Stimulated activated CD4-positive, alpha-beta T cell treated with anti-CD3 and anti-CD28 coated beads, Interleukin-4, amount 100 ng/mL, for 24 hours (primary cell): ENCODE data around the gene CTNNA2.

Source experiments
- DNase-seq: peaks from one replicate; pipeline ENCODE4 v3.0.0-alpha.2; 2020

CTNNA2 gene

DNA sequence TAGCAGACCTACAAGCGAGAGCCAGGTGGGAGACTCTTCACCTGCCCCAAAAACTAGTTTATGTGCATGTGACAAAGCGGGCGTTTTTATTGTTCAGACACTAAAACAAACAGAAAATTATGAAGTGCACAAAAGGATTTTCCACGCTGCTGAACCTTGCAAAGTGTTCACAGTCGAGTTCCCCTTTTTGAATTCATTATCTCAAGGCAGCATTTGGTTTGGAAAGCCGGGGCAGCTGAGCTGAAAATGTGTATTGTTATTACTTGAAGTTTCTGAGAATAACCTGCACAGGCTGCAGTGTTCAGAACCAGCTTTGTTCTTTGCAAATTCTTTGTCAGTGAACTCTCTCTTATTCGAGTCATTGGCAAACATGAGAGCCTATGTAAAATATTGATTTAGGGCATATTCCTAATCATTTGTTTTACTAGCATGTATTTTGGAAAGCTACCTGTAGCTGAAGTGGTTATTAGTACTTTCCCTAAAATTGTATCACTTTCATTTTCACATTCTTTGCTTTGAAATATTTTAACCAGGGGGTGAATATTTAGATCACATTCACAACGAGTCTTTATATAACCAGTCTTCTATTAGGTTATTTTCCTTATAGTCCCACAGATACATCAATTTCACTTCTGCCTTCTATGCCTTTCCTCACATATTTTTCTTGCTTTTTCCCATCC is 732.2 kb downstream of the CTNNA2 start:
- no peak for DNase-seq

DNA sequence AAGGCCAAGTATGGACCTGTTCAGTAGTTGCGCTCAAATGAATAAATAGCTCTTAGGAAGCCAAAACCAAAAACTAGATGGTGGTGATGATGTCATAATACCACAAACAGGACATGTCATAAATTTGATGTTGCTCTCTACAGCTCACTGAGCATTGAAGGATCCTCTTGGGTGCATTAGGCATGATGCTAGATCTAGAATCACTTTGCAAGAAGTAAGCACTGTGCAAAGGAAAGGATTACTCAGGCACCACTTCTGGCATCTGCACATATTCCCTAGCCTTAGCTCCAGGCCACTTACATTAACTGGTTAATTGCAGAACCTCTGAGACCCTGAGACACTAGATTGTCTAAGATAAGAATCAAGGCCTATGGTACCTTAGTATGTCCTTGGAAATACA is 733.7 kb downstream of the CTNNA2 start:
- DNase-seq = no peak

DNA sequence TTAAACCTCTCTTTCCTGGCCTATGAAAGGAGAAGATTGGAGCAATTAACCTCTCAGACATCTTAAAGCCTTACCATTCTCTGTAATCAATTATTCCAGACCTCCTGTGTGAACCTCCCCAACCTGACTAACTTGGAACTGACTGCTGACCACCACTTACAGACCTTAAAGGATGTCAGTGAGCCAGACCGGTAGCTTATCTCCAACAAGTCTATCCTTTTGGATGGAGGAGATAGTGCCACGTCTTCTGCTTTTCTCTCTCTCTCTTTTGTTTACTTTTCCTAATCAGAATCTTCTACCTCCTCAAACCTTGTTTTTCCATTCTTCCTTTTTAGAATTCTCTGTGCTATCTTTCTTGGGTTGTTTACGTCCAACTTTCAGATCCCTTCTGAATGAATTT is 734.5 kb downstream of the CTNNA2 start:
- no peak for DNase-seq

DNA sequence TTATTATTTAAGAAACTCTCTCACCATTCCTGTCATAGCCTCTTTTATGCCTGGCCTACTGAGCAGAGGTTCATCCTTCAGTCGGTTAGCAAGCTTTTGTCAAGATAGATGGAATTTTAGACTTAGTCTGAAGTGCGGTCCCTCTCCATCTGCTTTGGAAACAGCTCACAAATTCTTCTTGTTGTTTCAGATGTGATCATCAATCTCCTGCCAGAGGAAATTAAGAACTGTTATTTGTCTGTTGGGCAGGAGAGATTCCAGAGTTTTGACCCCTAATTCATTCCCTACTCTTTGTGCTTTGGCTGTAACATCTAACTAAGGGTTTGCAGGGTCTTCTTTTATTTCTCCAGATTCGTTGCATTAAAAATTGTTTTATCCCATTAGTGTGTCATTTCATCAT is 735.3 kb downstream of the CTNNA2 start:
- no peak for DNase-seq

DNA sequence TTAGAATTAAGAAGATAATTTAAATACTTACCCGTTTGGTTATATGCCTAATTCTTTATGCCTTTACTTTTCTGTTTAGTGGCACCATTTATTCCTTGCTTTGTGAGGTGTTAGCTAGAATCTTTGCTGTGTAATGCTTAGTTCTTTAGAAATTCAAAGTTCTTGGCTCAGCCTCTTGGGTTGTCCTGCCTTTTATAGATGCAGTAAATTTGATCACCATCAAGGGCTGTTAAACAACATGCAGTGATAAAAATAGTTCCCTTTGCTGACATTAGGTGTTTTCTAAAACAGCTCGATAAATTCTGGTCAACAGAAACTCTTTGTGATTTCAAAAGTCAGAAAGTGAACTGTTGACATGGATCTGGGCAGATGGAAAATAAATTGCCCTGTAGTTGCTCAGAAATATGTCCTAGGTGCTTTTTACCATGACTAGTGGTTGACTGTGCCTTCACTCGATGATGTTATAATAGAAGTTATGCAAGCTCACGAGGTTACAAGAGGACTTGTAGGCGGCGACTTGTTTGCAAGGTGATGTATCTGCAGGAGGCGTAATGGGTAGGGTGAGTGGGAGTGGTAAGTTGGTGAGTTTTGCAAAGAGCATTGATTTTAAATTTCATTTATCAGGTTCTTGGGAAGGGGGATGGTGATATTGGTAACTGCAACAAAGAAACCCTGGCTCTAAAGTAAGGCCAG is 739.6 kb downstream of the CTNNA2 start:
- no peak for DNase-seq

DNA sequence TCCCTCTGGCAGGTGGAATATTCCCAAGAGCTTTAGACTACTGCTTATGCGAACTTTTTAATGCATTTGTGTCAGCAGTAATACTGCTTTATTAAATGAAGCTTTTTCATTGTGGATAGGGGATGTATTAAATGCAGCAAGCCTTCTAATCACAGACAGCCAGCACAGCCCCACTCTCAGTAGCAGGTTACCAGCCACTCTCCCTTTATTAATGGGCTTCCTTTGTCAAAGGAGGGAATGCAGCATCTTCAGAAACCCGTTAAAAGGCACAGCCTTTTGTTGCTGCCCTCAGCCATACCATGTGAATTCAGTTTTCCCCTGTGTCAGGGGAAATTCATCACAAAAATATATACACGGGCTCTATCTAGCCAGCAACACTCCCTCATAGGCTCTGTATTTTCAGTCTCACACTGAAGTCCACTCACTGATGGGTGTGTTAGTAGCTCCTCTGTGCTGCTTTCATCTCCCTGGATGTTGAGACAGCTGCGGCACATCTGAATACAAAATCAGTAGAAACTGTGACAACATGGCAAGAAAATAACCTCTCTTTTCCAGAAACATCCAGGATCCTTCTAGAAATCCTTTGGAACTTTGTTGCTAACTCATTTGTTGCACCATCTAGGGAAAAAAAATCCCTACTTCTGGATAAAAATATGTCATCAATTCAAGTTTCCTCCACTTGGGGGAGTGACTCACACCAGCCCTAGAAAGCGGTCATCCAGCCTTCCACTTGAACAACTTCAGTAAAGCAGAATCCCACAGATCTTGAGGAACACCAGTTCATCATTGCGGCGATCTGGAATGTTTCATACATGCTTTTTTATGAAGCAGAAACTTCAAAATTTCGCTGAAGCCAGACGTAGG is 743.3 kb downstream of the CTNNA2 start:
- no peak for DNase-seq

DNA sequence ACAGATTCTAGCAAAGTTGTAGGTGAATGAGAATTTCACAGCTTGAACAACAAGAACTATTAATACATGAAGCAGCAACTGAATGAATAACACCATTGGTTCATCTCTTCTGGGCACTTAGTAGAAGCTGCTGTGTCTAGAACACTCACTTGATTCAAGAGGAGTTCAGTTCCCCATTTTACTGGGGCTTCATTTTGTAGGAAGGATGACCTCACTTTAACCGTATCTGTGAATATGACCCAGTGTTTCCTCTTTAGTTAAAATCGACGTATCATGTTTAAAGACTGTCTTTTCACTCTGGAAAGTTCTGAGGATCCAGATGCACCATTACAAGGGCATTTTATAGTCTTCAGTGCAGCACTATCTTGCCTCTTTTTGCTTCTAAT is 743.9 kb downstream of the CTNNA2 start:
- DNase-seq = no peak

DNA sequence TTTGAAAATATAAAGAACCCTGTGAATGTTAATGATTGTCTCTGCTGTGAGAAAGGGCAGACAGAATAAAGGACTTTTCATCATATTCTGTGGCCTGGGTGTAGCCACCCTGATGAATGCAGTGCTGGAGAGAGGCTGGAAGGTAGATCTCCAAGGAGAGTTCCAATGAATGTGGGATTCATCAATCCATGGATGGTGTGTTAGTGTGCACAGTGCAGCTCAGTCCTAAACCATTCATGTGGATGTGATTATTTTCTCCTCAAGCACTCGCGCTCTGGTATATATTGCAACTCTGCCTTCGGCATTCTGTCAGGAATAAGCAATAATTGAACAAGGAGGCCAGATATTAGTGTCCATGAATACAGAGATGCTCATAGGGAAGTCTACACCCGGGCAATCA is 744.6 kb downstream of the CTNNA2 start:
- DNase-seq = no peak

DNA sequence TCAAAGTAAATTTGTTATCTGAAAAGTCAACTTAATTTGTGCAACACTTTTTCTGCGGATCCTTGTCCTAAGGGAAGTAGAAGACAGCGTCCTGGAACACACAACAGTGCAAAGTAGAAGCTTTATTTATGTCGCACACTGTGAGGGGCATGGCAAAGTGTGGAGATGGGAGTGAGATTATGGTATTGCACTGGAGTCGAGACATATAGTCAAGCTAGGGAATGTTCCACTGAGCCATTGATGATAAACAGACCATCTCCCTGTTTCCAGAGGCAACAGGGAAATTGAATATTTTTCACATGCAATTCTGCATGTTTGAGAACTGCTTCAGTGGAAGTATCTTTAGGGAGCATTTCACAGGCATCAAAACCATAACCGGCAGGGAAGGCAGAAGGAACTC is 745.5 kb downstream of the CTNNA2 start:
- no peak for DNase-seq

DNA sequence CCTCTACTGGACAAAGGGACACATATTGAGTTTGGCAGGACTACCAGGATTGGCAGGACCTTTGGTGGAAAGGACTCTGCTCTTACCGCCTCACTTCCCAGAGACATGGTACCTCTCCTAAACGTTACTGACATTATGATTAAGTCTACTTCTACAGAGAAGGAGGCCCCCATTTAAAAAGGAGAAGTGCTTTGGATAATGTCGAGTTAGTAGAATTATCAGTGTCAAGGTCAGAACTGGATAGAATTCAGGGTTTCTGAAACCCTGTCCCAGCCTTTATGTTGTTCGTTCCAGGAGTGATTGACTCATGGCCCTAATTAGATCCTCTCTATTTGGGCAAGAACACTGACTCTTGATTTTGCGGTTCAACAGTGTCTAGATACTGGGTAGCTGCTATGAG is 745.9 kb downstream of the CTNNA2 start:
- no peak for DNase-seq

DNA sequence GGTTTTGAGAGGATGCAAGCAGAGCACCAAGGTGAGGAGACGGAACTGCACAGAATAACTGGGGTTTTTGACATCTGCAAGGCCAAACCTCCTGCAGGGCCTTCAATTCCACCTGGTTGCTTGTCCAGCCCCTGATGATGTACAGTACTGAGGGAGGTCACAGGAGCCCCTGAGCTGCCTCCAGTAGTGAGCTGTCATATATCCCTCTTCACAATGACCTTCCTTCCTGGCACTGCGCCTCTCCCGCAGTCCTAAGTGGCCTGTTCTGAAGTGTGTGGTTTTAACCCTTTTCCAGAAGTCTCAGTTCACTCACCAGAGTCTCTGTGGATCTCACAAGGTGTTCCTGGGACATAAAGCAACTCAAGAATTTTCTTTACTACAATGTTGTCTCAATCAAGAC is 746.4 kb downstream of the CTNNA2 start:
- no peak for DNase-seq

DNA sequence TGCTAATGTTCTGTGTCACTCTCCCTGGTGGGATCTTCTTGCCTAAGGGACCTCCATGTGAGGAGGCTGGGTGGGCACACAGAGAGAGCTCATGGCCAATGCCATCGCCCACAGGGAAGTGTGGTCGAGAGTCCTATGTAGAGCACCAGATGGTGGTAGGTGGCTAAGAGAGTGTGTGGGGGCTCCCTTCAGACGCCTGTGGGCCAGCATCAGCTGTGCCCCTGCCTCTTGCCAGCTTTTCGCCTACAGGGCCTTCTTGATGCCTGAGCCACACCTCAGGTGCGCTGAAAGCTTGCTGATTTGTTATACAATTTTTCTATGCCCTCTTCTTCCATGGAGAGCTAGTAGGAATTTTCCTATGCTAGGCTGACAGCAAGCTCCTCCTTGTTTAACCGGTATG is 753.4 kb downstream of the CTNNA2 start:
- no peak for DNase-seq

DNA sequence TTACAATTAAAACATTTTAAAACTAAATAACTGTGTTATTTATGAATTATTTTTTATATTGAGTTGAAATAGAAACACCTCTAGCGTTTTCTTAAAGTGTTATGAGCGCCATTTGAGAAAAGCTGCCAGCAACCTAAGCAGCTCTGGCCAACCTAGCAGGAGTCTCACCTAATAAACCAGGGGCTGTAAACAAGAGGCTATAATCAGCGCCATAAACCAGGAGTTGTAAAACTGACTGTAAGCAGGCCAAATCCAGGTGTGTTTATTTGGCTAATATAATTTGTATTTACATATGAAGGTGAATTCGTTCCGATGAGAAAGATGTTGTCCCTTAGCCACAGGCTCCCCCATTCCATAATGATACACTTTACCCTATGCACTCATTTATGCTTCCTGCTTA is 757.0 kb downstream of the CTNNA2 start:
- DNase-seq = no peak

DNA sequence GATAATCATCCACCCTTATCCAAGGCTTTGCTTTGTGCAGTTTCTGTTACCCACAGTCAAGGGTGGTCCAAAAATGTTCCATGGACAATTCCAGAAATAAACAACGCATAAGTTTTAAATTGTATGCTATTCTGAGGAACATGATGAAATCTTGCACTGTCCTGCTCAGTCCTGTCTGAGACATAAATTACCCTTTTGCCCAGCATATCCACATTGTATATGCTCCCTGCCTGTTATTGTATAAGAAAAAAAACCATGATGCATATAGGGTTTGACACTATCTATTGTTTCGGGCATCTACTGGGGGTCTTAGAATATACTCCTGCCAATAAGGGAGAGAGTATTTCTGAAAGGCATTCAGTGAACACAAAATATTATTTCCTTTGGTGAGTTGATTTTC is 767.7 kb downstream of the CTNNA2 start:
- DNase-seq = no peak

DNA sequence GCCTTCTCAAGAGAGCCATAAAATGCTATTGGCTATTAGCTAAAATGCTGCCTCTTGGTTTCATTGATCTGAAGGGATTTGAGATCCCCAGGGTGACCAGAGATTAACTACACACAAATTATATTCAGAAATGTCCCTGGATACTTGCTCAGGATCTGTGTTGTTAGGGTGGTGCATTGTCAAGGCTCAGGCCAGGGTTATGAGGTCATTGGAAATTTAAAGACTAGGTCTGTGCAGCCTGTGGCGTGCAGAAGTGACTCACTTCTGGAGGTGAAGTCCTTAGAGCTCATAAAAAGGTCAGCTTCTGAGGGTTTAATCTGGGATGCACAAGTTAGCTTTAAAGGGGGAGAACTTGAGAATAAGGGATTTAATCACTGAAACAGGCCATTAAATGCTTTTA is 768.2 kb downstream of the CTNNA2 start:
- DNase-seq = no peak

DNA sequence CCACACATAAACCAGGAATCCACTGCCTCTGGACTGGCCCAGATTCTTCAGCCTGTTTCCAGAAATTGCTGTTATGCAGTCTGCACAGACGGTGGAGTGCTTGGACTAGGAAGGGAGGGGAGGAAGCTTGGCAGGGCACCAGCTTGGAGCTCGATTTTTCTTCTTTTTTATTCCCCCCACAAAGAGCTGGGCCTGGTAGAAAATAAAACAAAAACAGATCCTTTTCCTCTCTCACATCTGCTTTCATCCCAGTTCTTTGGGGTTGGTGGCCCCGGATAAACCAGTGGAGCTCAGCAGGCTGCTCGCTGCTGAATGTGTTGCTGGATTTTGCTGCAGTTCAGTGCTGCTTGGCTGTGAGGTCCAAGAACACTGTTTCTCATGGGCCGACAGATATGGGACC is 775.7 kb downstream of the CTNNA2 start:
- DNase-seq = no peak

DNA sequence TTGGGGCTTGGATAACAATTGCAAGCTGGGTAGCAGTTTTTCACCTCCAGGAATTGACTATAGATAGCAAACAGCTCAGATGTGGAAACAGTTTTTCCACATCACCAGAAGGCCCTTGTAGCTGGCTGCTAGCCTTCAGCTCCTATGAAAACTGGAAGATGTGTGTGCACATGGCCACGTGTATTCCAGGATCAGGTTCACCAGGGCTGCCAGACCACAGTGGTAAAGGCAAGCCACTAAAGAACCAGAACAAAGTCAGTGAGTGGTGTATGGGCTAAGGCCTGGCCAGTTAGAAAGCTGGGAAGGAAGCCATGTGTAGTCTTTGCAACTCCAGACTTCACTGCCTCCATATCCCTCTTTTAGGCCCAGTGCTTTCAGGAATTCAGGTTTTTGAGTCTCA is 778.8 kb downstream of the CTNNA2 start:
- no peak for DNase-seq

DNA sequence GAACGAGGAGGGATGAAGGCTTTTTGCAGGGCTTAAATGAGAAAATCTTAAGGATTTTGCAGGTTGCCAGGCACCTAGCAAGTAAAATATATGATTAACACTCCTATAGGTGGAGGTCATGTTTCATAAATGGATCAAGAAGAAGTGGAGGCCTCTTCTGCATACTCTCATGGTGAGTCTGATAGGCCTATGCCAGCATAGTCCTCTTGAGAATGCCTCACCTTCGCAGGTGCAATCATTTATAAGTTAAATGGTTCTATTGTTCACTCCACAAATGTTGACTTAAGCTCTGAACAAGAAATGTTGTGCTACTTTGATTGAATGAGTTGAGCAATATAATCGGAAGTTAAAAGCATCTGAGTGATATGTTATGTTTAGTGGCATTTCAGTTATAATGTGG is 779.6 kb downstream of the CTNNA2 start:
- DNase-seq = no peak

DNA sequence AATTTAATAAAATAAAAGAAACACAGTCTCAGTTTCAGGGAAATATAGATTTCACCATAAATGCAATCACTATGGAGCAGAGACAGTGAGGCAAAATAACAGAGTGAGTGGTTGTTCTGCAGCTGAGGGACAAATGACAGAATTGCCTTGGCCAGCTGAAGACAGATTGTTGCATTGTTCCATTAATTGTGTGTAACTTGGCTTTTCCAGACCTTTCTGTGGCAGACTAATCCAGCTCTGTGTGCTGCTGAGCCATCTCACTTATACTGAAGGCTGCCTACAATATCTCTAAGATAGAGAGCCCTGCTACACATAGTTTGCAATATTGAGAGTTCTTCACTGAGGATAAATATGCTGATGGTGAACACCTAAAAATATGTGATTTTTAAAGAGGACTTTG is 780.2 kb downstream of the CTNNA2 start:
- no peak for DNase-seq

DNA sequence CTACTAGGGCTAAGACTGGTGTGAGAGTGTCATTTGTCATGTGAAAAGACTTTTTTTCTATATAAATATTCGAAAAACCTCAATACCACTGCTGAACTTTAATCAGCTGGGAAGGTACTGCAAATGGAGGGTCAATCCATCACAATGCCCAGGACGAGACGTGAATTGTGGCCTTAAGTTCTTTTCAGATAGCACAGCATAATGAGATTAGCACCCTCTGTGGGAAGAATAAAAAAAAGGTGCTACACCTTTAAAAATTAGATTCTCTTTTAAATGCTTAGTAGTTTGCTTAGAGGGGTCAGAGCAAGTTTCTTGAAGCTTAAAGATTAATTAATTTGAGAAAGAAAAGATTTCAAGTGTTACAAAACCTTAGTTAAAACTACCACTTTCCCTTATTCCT is 786.1 kb downstream of the CTNNA2 start:
- DNase-seq = no peak

DNA sequence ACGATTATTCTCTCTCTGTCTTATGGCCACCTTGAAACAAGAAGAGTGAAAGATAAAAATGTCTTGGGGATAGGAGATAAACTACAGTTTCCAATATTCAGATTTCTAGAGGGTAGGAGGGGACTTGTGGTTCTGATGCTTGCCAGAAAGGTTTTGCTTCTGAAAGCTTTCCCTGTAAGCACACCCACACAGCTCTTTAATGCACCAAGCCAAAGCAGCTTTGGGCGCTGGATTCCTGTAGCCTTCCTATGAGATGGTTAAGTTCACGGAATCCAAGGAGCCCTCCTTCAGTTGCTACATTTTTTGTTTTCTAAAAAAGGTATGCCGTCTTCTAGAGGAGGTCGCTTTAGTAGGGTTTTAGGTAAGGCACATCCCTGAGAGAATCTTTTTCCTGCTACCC is 786.8 kb downstream of the CTNNA2 start:
- DNase-seq = no peak

DNA sequence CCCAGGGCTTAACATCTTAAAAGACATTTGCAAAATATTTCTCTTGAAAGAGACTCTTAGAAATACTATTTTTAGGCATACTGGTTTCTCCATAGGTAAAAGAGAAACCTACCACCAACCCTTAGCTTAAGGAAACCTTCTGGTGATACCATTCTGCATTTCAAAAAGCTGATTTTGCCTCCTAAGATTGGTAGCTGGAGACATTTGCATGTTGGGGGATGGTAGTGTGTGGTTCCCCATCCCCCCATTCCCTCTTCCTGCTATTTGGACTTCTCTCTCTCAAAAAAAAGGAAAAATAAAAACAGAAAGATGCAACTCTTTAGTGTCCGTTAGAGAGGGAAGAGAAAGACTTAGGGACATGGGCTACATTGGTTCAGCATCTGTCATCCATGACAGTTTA is 787.5 kb downstream of the CTNNA2 start:
- no peak for DNase-seq

DNA sequence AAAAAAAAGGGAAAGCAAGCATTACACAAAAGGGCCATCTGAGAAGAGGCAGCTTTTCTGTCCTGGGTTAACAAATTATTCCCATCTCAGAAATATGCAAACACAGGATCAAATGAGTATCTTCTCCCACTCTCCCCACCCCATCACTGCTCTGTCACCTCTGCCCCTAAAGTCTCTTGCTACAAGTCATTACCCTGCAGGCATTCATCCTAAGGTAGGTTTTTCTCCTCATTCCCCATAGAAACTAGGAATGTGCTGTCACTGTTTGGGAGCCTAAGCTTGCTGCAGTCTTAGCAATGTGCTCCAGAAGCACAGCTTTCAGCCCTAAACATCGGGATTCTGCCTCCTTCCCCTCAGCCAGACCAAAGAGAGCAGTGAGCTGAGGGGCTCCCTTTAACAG is 788.1 kb downstream of the CTNNA2 start:
- DNase-seq = no peak

DNA sequence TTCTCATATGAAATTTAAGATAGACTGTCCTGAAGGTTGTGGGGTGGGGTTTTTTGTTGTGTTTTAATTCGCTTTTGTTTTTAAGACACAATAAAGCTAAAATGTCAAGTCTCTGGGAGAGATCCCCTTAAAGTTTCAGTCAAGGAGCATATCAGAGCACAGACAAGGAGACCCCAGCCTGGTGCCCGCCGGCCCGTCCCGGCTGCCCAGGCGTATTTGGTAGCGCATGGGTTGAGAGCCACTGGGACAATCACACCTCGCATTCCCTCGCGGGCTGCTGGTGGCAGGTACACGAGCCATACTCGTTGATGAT is 789.1 kb downstream of the CTNNA2 start:
- DNase-seq = no peak
